Ovary (tissue), 9 donors: Measurements from ENCODE around the gene NFIA. TPM values are rescaled to one million over a fixed set of nuclear protein-coding genes. Genes with fewer than 3 reads are reported as not detected.
A peak's percentile ranks its signal among the peaks of the same experiment; 100 is the strongest.

Source experiments
- DNase-seq, 5 donors: peaks; one replicate each; pipeline ENCODE4 v3.0.0-alpha.2; 2019 to 2020
- H3K27ac ChIP-seq, 2 donors: fragments of 200-600 bp; one replicate each; pipeline versions ENCODE4 v1.5.1 to v1.8.0; 2019 to 2022
- H3K27me3 ChIP-seq: fragments of 200-600 bp; one replicate; pipeline ENCODE4 v1.8.0; 2022
- H3K36me3 ChIP-seq: fragments of 200-600 bp; sonication (generic); one replicate; pipeline ENCODE4 v1.5.1; 2019
- H3K4me1 ChIP-seq: one replicate; pipeline ENCODE4 v1.8.1; 2013; ENCODE audit warnings: mild to moderate bottlenecking, moderate library complexity; ENCODE audit not compliant: insufficient read depth
- H3K4me3 ChIP-seq: fragments of 200-600 bp; sonication (generic); one replicate; pipeline ENCODE4 v1.5.1; 2017
- H3K9me3 ChIP-seq, 2 donors: fragments of 200-600 bp in 1 of 2; sonication (generic) in 1 of 2; one replicate each; pipeline versions ENCODE4 v1.5.1 to v1.8.1; 2013 to 2019; ENCODE audit warnings: mild to moderate bottlenecking in 1 of 2, moderate library complexity in 1 of 2
- CTCF ChIP-seq, 3 donors: fragments of 450-650 bp in 2 of 3; fragments of 200-600 bp in 1 of 3; IDR thresholded peaks; one replicate each; pipeline versions ENCODE4 v1.5.1 to v1.8.0; 2016 to 2022; ENCODE audit warnings: antibody characterized with exemption in 3 of 3, mild to moderate bottlenecking in 1 of 3
- EP300 ChIP-seq: sonication (generic); formaldehyde crosslinking; IDR thresholded peaks from one replicate; pipeline ENCODE4 v1.6.1; 2017; ENCODE audit warnings: antibody characterized with exemption
- POLR2A ChIP-seq: fragments of 450-650 bp; IDR thresholded peaks from one replicate; pipeline ENCODE4 v1.6.1; 2017; ENCODE audit warnings: antibody characterized with exemption, mild to moderate bottlenecking, moderate library complexity
- whole genome bisulfite sequencing, 3 donors: extraction: QIAGEN DNeasy Blood & Tissue Kit in 1 of 3; methylation state at CpG; one replicate each; pipeline versions ENCODE4 v1.1.5 to v1.1.7; 2013 to 2017; 5-methylcytosine and 5-hydroxymethylcytosine counted together
- intact Hi-C, 4 donors: fragments of 100-400 bp; cut with DNase I; formaldehyde crosslinking; loops; one replicate each; pipeline versions ENCODE4 v1.11.0 to v1.15.1; 2022 to 2023
- polyA plus RNA-seq, 2 donors: library from polyadenylated mRNA; stranded (reverse); fragments of 200-250 nt in 1 of 2; fragments of 350-450 nt in 1 of 2; fragmentation: Illumina TruSeq in 1 of 2; extraction: RNeasy Lipid Tissue Mini Kit (QIAGEN cat#74804) in 1 of 2; gene quantifications; one replicate each; pipeline ENCODE4 v1.2.3, GENCODE V29; 2013 to 2014
- total RNA-seq, 7 donors: library from RNA; depleted of rRNA in 2 of 7; stranded (reverse); fragments of >200 nt in 2 of 7; fragmentation: NEBNext Ultra II Directional in 3 of 7; extraction: Animal tissue kit (Norgen Biotek cat#: 25700) in 3 of 7; gene quantifications; one replicate each; pipeline versions ENCODE4 v1.1.0 to v1.2.4, GENCODE V29; 2016 to 2023
- donor health status: DM: no; HTN: no; CAD: no; lungs with moderate emphysema.
- donor health status: DM: no; HTN: no; CAD: no.
- donor health status: Bipolar disorder and iron deficiency.
- donor health status: DM: yes; HTN: yes; CAD: no.
- donor health status: DM: no; HTN: no; CAD: no.
- donor health status: DM: yes; HTN: yes; CAD: no.

The NFIA gene
- total and polyA plus RNA-seq, 9 donors = 11.8 to 115 (median 80.9) TPM

- no peak overlapping the region for H3K27ac ChIP-seq
- DNase-seq = no peak
- no peaks in the 10 kb centered on the region for H3K9me3 ChIP-seq
- peaks cover 4% of the 10 kb centered on the region for H3K4me1 ChIP-seq
- intact Hi-C loops = no loop called here
- 13 to 22% (median 21%) methylated on average over 3 of the region's 3 CpGs for WGBS, 3 donors
- no peaks in the 10 kb centered on the region for H3K36me3 ChIP-seq
- H3K4me3 ChIP-seq = no peak overlapping the region
- TF ChIP-seq EP300 (no peak), POLR2A (no peak), CTCF (IDR thresholded peaks at IDR 0.05) (no peak)
- H3K27me3 ChIP-seq = no peaks in the 10 kb centered on the region
Observed at GRCh38 chr1:61399199-61399598, 316.8 kb downstream of the NFIA start.

GRCh38 chr1:61400131-61400770 lies 317.9 kb downstream of the NFIA start:
- 56 to 64% (median 59%) methylated on average over 5 of the region's 5 CpGs for WGBS, 3 donors
- H3K36me3 ChIP-seq = no peaks in the 10 kb centered on the region

GRCh38 chr1:61400997-61401396 lies 318.6 kb downstream of the NFIA start:
- TF ChIP-seq EP300 (no peak), POLR2A (no peak), CTCF (IDR thresholded peaks at IDR 0.05) (no peak)
- peaks cover 4% of the 10 kb centered on the region for H3K4me1 ChIP-seq
- intact Hi-C loops = no loop called here
- H3K4me3 ChIP-seq = no peak overlapping the region
- 92 to 96% (median 95%) methylated on average over 3 of the region's 3 CpGs for WGBS, 3 donors
- H3K27me3 ChIP-seq = no peaks in the 10 kb centered on the region
- no peak for DNase-seq
- no peak overlapping the region for H3K27ac ChIP-seq
- no peaks in the 10 kb centered on the region for H3K36me3 ChIP-seq
- H3K9me3 ChIP-seq = no peaks in the 10 kb centered on the region

More at GRCh38 chr1:61400131-61400770, 317.9 kb downstream of the NFIA start:
- Histone ChIP-seq H3K27me3 (no peaks in the 10 kb centered on the region), H3K4me1 (peaks cover 4% of the 10 kb centered on the region), H3K4me3 (no peak overlapping the region), H3K27ac (no peak overlapping the region), H3K9me3 (no peaks in the 10 kb centered on the region)
- TF ChIP-seq EP300 (no peak), POLR2A (no peak), CTCF (IDR thresholded peaks at IDR 0.05) (no peak)
- intact Hi-C loops = no loop called here
- no peak for DNase-seq

GRCh38 chr1:61403679-61404596 lies 321.6 kb downstream of the NFIA start:
- DNase-seq = peak in 1 of 5 donors; percentile 20
- Histone ChIP-seq H3K9me3 (no peaks in the 10 kb centered on the region), H3K4me3 (no peak overlapping the region), H3K27me3 (no peaks in the 10 kb centered on the region), H3K4me1 (peaks cover 4% of the 10 kb centered on the region), H3K36me3 (no peaks in the 10 kb centered on the region), H3K27ac (peak overlapping the region in 1 of 2 donors; percentile 34)
- 18 to 29% (median 23%) methylated on average over 12 of the region's 12 CpGs for WGBS, 3 donors
- TF ChIP-seq CTCF (IDR thresholded peaks at IDR 0.05) = no peak
- no peak for TF ChIP-seq EP300
- no peak for TF ChIP-seq POLR2A
- intact Hi-C loops = no loop called here
